ENCODE data around the gene ASB13.

Gene ASB13, protein sequence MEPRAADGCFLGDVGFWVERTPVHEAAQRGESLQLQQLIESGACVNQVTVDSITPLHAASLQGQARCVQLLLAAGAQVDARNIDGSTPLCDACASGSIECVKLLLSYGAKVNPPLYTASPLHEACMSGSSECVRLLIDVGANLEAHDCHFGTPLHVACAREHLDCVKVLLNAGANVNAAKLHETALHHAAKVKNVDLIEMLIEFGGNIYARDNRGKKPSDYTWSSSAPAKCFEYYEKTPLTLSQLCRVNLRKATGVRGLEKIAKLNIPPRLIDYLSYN

DNA sequence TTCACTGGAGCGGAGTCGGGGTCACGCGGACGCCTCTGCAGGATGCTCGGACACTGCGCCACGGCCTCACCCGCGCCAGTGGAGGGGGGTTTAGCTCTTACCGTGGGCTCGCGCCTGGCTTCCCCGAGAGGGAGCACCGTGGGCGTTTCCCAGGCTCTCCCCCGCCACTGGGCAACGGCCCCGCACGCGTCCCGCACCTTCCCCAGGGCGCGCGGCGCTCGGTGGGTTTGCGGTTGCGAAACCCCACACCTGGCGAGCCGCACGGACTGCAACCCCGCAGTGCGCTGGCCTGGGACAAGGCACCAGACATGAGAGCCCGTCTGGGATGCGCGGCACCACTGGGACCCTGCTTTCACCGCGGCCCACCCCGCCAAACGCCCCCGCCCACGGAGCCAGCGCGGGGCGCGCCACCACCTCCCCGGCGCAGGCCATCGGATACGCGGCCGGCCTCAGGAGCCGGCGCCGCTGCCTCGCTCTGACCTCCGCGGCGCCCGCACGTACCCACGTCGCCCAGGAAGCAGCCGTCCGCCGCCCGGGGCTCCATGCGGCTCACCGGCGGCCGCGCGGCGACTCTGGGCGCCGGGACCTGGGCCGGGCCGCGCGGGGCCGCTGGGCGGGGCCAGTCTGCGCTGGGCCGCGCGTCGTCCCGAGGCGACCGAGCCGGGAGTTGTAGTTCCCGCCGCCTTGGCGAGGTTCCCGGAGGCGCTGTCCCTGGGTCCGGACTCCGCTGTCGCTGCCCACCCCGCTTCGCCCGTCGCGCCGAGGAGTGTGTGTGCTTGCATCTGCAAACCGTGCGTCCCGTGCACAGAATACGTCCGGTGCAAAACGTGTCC lies at the start of gene ASB13:
ASB13 (minus strand) TSS at position 588 of the 833 bp plus-strand sequence; CDS start at position 544, 44 bp downstream.
- no peak for DNase-seq

DNA sequence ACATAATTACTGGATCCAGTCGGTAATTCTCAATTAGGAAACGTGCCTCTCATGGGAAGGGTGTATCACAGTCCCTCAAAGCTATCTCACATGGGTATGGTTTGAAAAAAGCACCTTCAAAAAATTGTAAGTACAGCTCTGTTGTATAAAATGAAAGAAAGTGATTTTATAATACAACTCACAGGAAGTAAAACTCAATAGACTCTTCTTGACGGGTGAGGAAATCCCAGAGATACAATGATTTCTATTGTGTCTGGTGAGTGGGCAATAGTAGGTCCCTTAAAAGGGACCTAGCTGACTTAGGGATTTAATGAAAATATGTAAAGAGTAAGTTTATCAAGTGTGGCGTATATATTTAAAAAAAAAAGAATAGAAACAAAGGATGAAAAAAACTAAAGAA lies 45.2 kb upstream of the ASB13 start:
- no peak for DNase-seq

DNA sequence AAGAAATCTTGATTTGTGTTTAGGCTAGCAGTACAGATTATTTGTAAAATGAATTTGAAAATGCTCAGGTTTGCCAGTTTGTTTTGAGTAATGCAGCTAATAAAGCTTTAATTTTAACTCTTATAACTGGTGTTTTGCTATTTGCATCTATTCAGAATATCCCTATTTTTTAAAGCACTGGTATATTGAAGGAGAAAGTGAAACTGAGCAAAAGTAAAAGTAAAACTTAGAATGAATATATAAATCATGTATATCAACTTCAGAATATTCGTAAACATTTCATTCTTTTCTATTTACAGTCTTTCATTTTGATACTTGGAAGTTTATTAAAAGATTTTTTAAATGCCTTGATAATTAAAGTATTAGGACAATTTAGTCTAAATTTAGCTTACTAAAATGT lies 44.5 kb upstream of the ASB13 start:
- no peak for DNase-seq

DNA sequence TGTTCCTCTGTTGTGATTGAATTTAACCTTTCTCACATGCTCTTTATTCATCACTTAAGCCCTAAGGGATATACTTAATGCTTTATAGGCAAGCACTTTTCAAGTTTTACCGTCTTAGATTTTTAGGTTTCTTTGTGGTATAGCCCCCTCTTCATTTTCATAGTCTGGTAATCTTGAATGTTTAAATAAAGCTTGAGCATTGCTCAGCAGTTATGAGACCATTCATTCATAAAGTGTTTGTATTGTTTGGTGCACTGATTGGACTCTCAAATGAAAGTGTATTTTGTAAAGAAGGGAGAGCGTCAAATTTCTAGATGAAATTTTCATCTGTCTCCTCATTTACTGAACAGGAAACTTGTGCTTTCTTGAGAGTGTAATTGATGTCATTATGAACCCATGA lies 43.5 kb upstream of the ASB13 start:
- no peak for DNase-seq

DNA sequence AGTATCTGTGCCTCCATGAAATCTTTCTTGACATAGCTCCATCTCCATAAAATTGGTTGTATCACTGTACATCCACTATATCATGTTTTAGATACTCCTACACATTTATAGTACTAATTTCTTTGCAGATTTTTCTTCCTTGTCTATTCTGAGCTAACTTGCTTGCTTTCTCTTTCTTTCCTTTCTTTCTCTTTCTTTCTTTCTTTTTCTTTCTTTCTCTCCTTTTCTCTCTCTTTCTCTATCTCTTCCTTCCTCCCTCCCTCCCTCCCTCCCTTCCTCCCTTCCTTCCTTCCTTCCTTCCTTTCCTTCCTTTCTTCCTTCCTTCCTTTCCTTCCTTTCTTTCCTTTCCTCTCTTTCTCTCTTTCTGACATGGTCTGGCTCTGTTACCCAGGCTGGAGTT lies 42.0 kb upstream of the ASB13 start:
- DNase-seq = no peak

DNA sequence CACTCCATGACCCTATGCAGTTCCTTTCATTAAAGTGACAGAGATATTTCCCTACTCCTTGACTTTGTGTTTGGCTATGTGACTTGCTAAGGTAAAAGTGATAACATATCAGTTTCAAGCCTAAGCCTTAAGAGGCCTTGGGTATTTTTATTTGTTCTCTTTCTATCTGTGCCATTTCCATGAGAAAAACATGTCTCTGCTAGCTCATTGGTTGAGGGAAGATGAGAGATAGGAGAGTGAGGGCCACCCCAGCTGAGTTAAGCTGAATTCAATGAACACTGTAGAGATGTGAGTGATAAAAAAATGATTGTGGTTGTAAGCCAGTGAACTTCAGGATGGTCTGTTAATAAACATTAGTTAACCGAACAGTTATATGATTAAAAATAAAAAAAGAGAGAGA lies 31.7 kb upstream of the ASB13 start:
- DNase-seq = no peak

DNA sequence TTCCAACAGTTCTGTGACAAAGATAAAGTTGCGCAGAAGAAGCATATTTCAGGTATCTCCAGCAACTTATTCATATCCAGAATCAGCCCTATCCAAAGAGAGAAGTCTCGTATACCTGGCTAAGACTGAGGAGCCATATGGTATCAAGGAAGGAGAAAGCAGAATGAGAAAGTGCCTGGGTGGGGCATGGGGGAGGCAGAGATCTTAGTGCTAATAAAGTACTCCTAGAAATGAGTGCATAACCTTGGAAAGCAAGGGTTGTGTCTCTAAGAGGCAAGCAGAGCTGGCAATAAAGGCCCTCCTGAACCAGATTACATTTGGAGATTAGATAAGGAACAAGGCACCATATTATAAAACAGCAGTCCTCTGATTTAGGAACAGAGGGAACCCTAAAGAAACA lies 30.9 kb upstream of the ASB13 start:
- DNase-seq = no peak

DNA sequence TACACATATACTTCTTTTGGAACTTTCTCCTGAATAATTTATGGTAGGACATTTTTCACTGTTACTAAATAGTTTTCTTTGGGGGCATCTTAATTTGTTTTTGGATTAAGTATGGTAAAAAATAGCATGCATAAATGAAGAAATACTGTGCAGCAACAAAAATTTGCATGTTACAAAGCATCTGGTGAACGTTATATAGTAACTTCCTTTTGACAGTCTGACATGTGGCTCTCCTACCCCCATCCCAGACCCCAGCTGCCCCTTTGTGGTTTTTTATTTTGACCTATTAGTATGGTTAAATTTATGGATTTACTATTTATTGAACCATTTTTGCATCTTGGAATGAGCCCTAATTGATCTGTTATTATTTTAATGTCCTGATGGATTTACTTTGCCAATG lies 28.2 kb upstream of the ASB13 start:
- DNase-seq = no peak

DNA sequence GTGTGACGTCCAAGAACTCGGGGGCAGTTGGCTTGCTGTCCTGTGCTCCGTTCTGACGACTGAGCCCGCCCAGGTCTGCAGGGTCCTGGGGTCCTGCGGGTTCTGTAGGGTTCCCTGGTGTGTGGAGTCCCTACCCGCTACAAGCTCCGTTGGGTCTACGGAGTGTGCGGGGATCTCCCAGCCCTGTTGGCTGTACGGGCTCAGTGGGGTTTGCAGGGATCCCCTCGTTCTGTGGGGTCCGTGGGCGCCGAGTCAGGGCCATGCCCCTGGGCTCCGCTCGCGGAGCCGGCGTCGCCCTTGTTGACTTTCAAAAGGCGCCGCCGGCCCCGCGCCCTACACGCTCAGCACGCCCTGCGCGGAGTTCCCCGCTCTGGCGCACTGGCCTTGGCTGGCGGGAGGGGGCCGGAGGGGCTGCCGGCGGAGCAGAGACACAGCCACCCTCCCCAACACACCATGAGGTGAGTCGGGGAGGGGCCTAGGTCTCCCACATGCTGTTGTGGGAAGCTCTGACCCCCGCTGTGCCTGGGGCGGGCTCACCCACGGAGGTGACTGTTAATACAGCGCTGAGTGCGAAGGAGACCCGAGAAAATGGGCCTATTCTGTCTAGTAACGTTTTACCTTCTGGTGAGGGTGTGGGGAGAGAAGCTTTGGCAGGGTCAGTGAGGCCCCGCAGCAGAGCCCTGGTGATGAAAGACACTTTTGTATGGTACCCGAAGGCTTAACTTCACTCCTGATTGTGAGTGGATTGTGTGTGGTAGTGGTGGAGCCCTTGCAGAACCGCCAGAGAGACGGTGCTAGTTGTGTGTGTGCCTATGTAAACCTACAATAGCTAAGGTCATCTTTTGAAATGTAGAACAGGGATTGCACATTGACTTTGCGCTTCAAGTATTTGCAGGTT lies 26.3 kb upstream of the ASB13 start:
- DNase-seq = peak; percentile 59

DNA sequence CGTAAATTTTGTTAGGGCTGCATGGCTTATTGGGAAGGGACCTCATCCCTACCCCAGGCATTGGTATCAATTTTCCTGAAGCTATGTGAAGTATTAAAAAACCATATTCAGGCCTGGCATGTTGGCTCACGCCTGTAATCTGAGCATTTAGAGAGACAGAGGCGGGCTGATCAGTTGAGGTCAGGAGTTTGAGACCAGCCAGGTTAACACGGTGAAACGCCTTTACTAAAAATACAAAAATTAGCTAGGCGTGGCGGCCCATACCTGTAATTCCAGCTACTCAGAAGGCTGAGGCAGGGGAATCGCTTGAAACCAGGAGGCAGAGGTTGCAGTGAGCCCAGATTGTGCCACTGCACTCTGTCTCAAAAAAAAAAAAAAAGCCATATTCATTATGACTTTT lies 25.4 kb upstream of the ASB13 start:
- no peak for DNase-seq

DNA sequence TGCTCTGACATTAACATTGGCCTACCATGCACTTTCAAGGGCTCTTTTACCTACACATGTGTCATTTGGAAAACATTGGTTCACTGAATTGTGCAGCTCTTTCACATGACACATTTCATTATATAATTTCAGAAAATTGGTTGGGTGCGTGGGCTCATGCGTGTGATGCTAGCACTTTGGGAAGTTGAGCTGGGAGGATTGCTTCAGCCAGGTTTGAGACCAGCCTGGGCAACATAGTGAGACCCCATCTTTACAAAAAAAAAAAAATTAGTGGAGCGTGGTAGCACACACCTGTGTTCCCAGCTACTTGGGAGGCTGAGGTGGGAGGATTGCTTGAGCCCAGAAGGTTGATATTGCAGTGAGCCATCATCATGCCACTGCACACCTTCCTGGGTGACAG lies 22.2 kb upstream of the ASB13 start:
- no peak for DNase-seq

DNA sequence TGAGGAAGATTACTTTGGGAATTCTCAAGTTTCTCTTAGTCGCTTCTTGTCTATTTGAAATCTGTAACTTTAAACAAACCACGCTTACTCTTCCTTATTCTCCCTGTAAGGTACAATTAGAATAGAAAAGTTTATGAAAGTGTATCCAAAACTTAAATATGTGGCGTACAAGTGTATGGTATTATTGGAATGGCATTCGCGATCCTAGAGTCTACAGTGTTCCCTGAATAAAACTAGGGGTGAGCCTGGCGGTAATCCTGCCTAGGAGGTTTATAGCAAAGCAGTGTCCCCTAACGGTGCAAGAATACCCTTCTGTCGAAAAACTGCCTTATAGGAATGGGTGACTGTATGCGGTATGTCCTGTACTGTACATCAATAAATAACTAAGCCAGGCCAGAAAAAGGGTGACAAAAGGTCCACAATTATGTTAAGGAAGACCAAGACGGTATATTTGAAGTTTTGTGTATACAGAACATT lies 19.4 kb upstream of the ASB13 start:
- no peak for DNase-seq

DNA sequence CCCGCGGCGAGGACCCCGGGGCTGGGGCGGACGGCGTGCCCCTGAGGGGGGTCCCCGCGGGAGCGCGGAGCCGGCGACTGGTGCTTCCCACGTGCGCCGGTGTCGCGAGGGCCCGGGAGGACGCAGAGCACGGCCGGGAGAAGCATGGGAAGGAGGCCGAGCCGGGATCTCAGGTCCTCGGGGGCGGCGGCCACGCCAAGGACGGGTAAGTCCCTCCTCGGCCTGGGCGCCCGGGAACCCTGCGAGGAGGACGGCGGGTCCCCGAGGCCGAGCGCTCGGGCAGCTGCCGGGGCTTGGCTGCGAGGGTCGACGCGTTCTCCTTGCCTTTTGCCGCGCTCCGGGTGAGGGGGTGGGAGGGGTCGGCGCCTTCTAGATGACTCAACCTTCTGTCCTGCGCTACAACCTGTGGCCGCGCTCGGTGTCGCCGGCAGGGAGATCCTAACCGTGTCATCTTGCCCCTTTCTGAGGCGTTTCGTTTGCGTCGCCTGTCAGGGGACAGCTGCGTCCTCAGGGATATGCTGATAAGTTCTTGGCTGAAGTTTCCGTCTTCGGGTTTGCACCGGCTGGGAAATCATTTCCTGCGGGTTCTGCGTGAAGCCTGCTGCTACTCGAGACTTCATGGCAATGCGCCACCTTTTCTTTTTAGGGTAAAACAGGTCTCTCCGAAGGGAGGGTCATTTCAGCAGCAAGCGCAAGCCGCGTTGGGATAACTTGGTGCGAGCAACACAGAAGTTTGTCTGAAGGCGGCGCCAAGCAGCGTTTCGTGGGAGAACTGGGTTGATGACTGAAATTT lies 18.8 kb upstream of the ASB13 start:
- peak; percentile 49 for DNase-seq

DNA sequence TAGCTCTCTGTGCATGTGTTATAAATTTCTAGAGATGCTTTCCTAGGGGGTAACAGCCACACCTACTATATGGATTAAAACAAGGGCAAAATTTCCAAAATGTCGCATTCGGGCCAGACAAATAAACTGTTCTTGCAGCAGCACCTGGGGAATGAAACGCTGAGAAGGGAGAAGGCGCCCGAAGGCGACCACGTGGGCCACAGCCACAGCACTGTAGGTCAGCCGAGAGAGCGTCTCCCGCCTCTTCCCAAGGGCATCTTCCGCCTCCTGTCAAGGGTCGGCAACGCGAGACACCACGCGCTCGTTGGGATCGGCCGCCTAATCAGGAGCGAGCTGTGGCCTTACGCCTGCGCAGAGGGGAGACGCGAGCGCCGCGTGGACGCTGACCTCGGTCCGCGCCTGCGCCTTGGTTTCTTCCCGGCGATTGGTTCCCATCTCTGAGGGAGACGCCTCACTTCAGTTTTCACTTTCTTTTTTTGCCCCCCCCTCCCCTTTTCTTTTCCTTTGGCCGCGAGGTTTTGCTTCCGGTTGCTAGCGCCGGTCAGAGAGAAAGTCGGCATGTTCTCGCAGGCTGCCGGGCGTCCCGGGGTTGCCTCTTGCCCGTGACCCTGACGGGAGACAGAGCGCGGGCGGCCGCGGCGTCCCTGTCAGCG lies 18.0 kb upstream of the ASB13 start, which contains the start of gene TASOR2:
TASOR2 (plus strand) TSS at position 521 of the 653 bp plus-strand sequence. CDS start 35,805 bp downstream, outside the sequence.
- peak; percentile 95 for DNase-seq

DNA sequence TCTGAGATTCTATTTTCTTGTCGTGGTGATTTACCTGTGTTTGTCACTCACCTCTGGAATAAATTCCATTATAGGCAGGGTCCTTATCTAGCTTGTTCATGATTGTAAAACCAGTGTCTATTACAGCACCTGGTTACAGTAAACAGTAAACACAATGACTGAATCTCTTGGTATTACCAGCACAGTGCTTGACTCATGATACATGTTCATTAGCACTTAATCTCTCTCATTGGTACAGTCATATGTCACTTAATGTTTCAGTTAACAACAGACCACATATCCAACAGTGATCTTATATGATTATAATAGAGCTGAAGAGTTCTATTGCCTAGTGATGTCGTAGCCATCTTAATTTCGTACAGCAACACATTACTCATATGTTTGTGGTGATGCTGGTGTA lies 16.7 kb upstream of the ASB13 start:
- DNase-seq = no peak

DNA sequence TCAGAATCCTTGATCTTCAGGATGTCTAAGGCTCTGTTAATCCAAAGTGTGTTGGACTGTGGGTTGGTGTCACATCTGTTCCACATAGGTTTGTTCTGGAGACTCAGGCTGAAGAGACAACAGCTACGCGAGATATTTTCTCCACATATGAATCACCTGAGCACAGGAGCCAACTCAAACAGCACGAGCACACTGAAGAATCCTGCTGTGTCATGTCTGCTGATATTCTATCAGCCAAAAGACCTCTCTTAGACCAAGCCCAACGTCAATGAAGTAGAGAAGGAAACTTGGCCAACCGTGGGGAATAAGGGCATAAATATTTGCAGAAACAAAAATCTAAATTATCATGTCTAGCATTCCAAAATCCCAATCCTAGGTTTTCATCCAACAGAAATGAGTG lies 15.5 kb upstream of the ASB13 start:
- no peak for DNase-seq

DNA sequence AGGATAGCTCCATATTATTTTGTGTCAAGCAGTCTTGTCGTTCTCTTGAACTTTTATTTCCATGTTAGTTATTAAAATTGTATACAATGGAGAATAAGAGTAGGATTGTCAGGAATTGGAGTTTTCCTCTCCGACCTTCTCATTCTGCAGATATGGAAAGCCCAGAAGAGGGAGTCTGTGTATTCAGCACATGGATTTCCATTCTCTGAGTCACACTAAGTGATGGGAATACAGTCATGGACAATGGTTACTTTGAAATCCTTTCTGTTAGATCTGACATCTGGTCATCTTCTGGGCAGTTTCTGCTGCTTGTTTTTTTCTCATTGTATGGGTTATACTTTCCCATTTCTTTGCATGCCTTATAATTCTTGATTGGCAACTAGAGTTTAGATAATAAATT lies 13.2 kb upstream of the ASB13 start:
- no peak for DNase-seq

DNA sequence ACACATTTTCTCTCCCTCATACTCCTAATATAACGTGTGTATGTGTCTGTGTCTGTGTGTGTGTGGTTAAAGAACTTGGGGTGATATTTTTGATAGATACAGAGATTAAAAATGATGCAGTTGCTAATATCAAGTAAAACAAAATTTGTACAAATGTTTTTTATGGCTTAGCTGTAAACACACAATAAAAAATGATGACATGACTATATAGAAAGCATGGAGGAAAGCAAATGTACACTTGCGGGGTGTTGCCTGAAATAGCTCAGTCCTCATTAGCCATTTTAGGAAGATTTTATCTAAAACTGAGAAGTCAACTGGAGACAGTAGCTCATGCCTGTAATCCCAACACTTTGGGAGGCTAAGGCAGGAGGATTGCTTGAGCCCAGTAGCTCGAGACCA lies 12.6 kb upstream of the ASB13 start:
- no peak for DNase-seq

DNA sequence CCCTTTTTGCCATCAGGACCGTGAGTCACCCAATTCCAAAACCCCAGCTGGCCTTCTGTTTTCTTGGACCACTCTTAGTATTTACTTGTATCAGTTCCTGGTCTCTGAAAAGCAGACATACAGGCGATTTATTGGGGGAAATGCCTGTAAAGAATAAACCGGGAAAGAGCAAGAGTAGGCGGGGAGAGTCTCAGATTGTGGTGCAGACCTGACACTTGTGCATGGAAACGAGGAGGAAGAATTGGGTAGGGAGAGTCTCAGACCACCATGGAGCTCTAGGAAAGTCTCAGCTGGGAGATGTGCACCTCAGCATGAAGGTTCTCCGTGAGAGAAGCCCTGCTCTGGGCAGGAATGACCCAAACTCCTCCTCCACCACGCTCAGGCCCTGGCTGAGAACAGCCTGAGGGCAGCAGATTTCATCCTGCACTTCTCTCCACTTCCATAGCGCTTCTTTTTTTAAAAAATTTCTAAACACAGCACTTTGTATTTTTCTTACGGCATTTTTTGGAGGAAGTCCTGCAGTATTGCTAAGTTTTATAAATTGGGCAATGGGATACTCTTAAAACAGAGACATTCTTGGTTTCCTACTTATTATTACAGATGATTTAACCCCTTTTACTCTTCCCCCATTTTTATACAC lies 12.1 kb upstream of the ASB13 start:
- DNase-seq = no peak

DNA sequence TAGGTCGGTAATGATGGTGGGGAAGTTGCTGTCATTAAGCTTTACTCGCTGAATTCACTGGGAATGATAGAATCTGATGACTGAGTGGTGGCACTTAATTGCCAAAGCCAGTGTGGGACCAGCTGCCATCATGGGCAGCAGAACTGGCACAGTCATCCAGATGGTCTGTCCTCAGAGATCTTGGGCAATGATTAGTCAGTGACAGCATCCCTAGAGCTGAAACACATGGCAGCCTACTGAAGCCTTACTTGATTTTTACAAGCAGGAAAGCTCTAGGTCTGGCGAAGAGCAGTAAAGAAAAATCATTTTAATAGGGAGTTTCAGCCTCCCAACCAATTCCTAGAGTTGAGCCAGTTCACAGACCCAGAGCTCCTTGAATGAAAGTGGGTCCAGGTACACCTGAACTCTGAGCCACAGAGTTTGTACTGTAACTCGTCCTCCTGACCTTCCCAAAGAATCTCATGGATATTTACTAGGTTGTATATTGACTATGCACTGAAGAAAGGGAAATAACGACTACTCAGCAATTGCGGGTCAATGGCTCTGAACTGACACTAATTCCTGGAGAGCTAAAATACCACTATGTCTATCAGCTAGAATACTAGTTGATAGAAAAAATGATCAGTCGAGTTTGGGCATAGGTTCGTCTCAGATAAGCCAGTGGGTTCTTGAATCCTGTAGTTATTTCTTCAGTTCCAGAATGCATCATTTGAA lies 4.4 kb upstream of the ASB13 start:
- DNase-seq = no peak

DNA sequence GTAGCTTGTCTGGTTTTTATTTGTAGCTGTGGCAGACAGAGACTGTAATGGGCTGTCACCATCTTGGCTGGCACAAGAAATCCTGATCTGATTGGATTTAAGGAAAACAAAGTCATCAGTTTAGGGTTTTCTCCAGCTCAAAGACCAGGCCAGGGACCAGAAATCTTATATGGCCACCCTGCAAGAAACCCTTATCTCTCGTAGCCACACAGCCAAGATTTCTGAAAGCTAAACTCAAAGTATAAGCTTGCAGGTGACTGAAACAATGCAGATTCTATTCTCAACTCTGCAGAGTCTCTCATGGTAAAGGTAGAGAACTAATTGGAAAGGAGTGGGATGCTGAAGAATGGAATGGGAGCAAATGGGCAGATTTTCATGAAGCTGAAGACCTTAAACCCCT lies 3.2 kb upstream of the ASB13 start:
- DNase-seq = no peak
